H9 (cell line): ENCODE measurements around the gene CAPN9. TPM values are rescaled to one million over a fixed set of nuclear protein-coding genes. Genes with fewer than 3 reads are reported as not detected.

Experiments
- DNase-seq: peaks from one replicate; pipeline ENCODE4 v3.0.0-alpha.2; 2017
- H2AFZ ChIP-seq: one replicate; pipeline ENCODE4 v1.6.1; 2013; ENCODE audit warnings: mild to moderate bottlenecking, low read length, control low read depth, moderate library complexity
- H2AK5ac ChIP-seq: 2 replicates; pipeline ENCODE4 v1.6.1; 2013; ENCODE audit warnings: low read length, control low read depth, mixed read lengths; ENCODE audit not compliant: insufficient read length
- H2BK120ac ChIP-seq: one replicate; pipeline ENCODE4 v1.6.1; 2013; ENCODE audit warnings: low read depth, mild to moderate bottlenecking, low read length, control low read depth, inconsistent platforms; ENCODE audit not compliant: poor library complexity, severe bottlenecking
- H2BK12ac ChIP-seq: 2 replicates; pipeline ENCODE4 v1.6.1; 2013; ENCODE audit warnings: low read length, control low read depth, mixed read lengths, low read depth; ENCODE audit not compliant: insufficient read length
- H2BK15ac ChIP-seq: 2 replicates; pipeline ENCODE4 v1.6.1; 2013; ENCODE audit warnings: low read depth, low read length, control low read depth
- H2BK20ac ChIP-seq: one replicate; pipeline ENCODE4 v1.6.1; 2013; ENCODE audit warnings: low read depth, mild to moderate bottlenecking, low read length, control low read depth, inconsistent platforms; ENCODE audit not compliant: poor library complexity, severe bottlenecking
- H2BK5ac ChIP-seq: 2 replicates; pipeline ENCODE4 v1.6.1; 2013; ENCODE audit warnings: low read length, control low read depth, mixed read lengths; ENCODE audit not compliant: insufficient read length
- H3K14ac ChIP-seq: 2 replicates; pipeline ENCODE4 v1.6.1; 2013; ENCODE audit warnings: low read length, control low read depth; ENCODE audit not compliant: insufficient read depth
- H3K18ac ChIP-seq: 2 replicates; pipeline ENCODE4 v1.6.1; 2013; ENCODE audit warnings: low read depth, mild to moderate bottlenecking, mixed read lengths, low read length, control low read depth; ENCODE audit not compliant: insufficient read length
- H3K23ac ChIP-seq: 2 replicates; pipeline ENCODE4 v1.6.1; 2013; ENCODE audit warnings: low read length, control low read depth, mixed read lengths, low read depth; ENCODE audit not compliant: insufficient read length
- H3K23me2 ChIP-seq: 2 replicates; pipeline ENCODE4 v1.6.1; 2013; ENCODE audit warnings: low read depth, mild to moderate bottlenecking, mixed read lengths, low read length, control low read depth; ENCODE audit not compliant: insufficient read length, poor library complexity, severe bottlenecking
- H3K27ac ChIP-seq: 2 replicates; pipeline ENCODE4 v1.5.1; 2013; ENCODE audit warnings: low read length, control low read depth, mixed read lengths, low read depth; ENCODE audit not compliant: insufficient read length
- H3K27me3 ChIP-seq: 2 replicates; pipeline ENCODE4 v1.6.1; 2013; ENCODE audit warnings: low read length, control low read depth, inconsistent platforms; ENCODE audit not compliant: insufficient read depth
- H3K4ac ChIP-seq: 2 replicates; pipeline ENCODE4 v1.6.1; 2013; ENCODE audit warnings: low read depth, mild to moderate bottlenecking, control low read depth, inconsistent platforms, low read length, moderate library complexity
- H3K4me1 ChIP-seq: 2 replicates; pipeline ENCODE4 v1.6.1; 2013; ENCODE audit warnings: low read length, control low read depth, inconsistent platforms; ENCODE audit not compliant: insufficient read depth
- H3K4me2 ChIP-seq: 2 replicates; pipeline ENCODE4 v1.6.1; 2013; ENCODE audit warnings: low read length, control low read depth, mixed read lengths; ENCODE audit not compliant: insufficient read length, insufficient read depth
- H3K56ac ChIP-seq: 2 replicates; pipeline ENCODE4 v1.6.1; 2013; ENCODE audit warnings: low read depth, mild to moderate bottlenecking, mixed read lengths, low read length, control low read depth; ENCODE audit not compliant: insufficient read length
- H3K79me1 ChIP-seq: 2 replicates; pipeline ENCODE4 v1.6.1; 2013; ENCODE audit warnings: low read depth, mild to moderate bottlenecking, moderate library complexity, low read length, control low read depth, inconsistent platforms; ENCODE audit not compliant: insufficient read depth, poor library complexity, severe bottlenecking
- H3K79me2 ChIP-seq: 2 replicates; pipeline ENCODE4 v1.6.1; 2013; ENCODE audit warnings: low read length, control low read depth, inconsistent platforms; ENCODE audit not compliant: insufficient read depth
- H3K9ac ChIP-seq: 2 replicates; pipeline ENCODE4 v1.6.1; 2013; ENCODE audit warnings: low read length, control low read depth, mixed read lengths; ENCODE audit not compliant: insufficient read length; ENCODE audit errors: extremely low read depth
- H3K9me3 ChIP-seq: one replicate; pipeline ENCODE4 v1.6.1; 2013; ENCODE audit warnings: low read depth, low read length, inconsistent platforms; ENCODE audit not compliant: control insufficient read depth
- H3T11ph ChIP-seq: one replicate; pipeline ENCODE4 v1.6.1; 2013; ENCODE audit warnings: mild to moderate bottlenecking, low read length, control low read depth, inconsistent platforms
- H4K20me1 ChIP-seq: one replicate; pipeline ENCODE4 v1.6.1; 2013; ENCODE audit not compliant: control insufficient read depth, insufficient read length, insufficient read depth
- H4K5ac ChIP-seq: 2 replicates; pipeline ENCODE4 v1.6.1; 2013; ENCODE audit warnings: low read depth, mild to moderate bottlenecking, mixed read lengths, low read length, control low read depth; ENCODE audit not compliant: insufficient read length
- H4K8ac ChIP-seq: replicated peaks from 2 replicates; pipeline ENCODE4 v1.6.1; 2013; ENCODE audit warnings: low read length, control low read depth, mixed read lengths, low read depth; ENCODE audit not compliant: insufficient read length
- H4K91ac ChIP-seq: 2 replicates; pipeline ENCODE4 v1.6.1; 2013; ENCODE audit warnings: low read depth, mild to moderate bottlenecking, moderate library complexity, mixed read lengths, low read length, control low read depth; ENCODE audit not compliant: insufficient read length
- H3K27ac Mint-ChIP-seq, 3 experiments: 2 replicates in 2 of 3; 3 replicates in 1 of 3; pipeline ENCODE4 v1.8.0; 2020 to 2021; ENCODE audit warnings: mixed read lengths in 3 of 3, mild to moderate bottlenecking in 1 of 3, moderate library complexity in 1 of 3
- H3K27me3 Mint-ChIP-seq: 2 replicates; pipeline ENCODE4 v1.8.0; 2021; ENCODE audit warnings: low read depth, mild to moderate bottlenecking, moderate library complexity, mixed read lengths
- H3K36me3 Mint-ChIP-seq, 3 experiments: 2 replicates in 2 of 3; 3 replicates in 1 of 3; pipeline ENCODE4 v1.8.0; 2020 to 2021; ENCODE audit warnings: low read depth in 3 of 3, mixed read lengths in 3 of 3; ENCODE audit not compliant: insufficient read depth in 1 of 3
- H3K4me1 Mint-ChIP-seq, 2 experiments: 2 replicates each; pipeline ENCODE4 v1.8.0; 2020; ENCODE audit warnings: mixed read lengths in 2 of 2
- H3K4me3 Mint-ChIP-seq, 2 experiments: 2 replicates in 1 of 2; 3 replicates in 1 of 2; pipeline ENCODE4 v1.8.0; 2020 to 2021; ENCODE audit warnings: mild to moderate bottlenecking in 2 of 2, mixed read lengths in 2 of 2, moderate library complexity in 1 of 2
- H3K9me3 Mint-ChIP-seq, 2 experiments: 2 replicates in 1 of 2; 3 replicates in 1 of 2; pipeline ENCODE4 v1.8.0; 2020; ENCODE audit warnings: mild to moderate bottlenecking in 2 of 2, mixed read lengths in 2 of 2, moderate library complexity in 1 of 2
- CTCF ChIP-seq: fragments of 200-600 bp; sonication (generic); conservative IDR thresholded peaks from 3 replicates; pipeline ENCODE4 v1.8.0; 2021; ENCODE audit warnings: antibody characterized with exemption, mild to moderate bottlenecking
- WGBS: extraction: QIAGEN DNeasy Blood & Tissue Kit; methylation state at CpG from one replicate; pipeline ENCODE4 v1.1.7; 2013; ENCODE audit warnings: missing lambda C conversion rate, low lambda C conversion rate, mixed read lengths; ENCODE audit not compliant: insufficient read length; ENCODE audit errors: extremely low coverage; 5-methylcytosine and 5-hydroxymethylcytosine counted together
- total RNA-seq: library from RNA; stranded (reverse); gene quantifications from 2 replicates; pipeline ENCODE4 v1.2.1, GENCODE V29; 2021

Gene CAPN9
- total RNA-seq, 1 experiment from 2014 or later: 0.22 TPM

- no peak for TF ChIP-seq CTCF
- Histone ChIP-seq H3K79me1 (no peaks in the 10 kb centered on the region), H2BK5ac (no peak overlapping the region), H2BK12ac (no peak overlapping the region), H2AFZ (no peak overlapping the region), H3T11ph (no peak overlapping the region), H3K9me3 (no peaks in the 10 kb centered on the region), H2AK5ac (no peak overlapping the region), H2BK20ac (no peak overlapping the region), H3K23me2 (no peaks in the 10 kb centered on the region), H4K20me1 (no peaks in the 10 kb centered on the region), H3K4me2 (no peak overlapping the region), H3K14ac (no peak overlapping the region), H3K56ac (no peak overlapping the region), H3K23ac (no peak overlapping the region), H4K8ac (peak overlapping the region; percentile 77), H3K79me2 (no peaks in the 10 kb centered on the region), H4K91ac (no peak overlapping the region), H3K18ac (no peak overlapping the region), H3K4me1 (no peaks in the 10 kb centered on the region), H4K5ac (no peak overlapping the region), H3K27ac (no peak overlapping the region), H3K27me3 (no peaks in the 10 kb centered on the region), H2BK15ac (no peak overlapping the region), H3K9ac (no peak overlapping the region), H2BK120ac (no peak overlapping the region), H3K4ac (no peak overlapping the region)
- peaks cover 14% of the 10 kb centered on the region for H3K27me3 Mint-ChIP-seq
- peaks cover 5 to 6% of the 10 kb centered on the region in 2 experiments; a peak in 2 of 5 replicates for H3K9me3 Mint-ChIP-seq
- no CpG with 5 or more reads among the region's 2 CpGs for WGBS
- H3K36me3 Mint-ChIP-seq: no peaks in the 10 kb centered on the region
- H3K27ac Mint-ChIP-seq: no peak overlapping the region; a peak in 1 of 7 replicates
- DNase-seq: no peak
- H3K4me3 Mint-ChIP-seq: no peak overlapping the region
- H3K4me1 Mint-ChIP-seq: peaks cover 0 to 5% of the 10 kb centered on the region in 2 experiments; a peak in 2 of 4 replicates
Measured at GRCh38 chr1:230735447-230735846, 11.7 kb upstream of the CAPN9 start.
